Peyer's patch (tissue), 4 donors: ENCODE measurements around the gene ASPM. TPM values are rescaled to one million over a fixed set of nuclear protein-coding genes. Genes with fewer than 3 reads are reported as not detected.
"Not testable (repeated sequence)": the region's sequence is repeated elsewhere in the genome, so short reads cannot be mapped to it uniquely, and the experiment has no call there.

Experiments
- DNase-seq, 3 donors: peaks; one replicate each; pipeline ENCODE4 v3.0.0-alpha.2; 2017 to 2019
- H3K27ac ChIP-seq, 4 donors: fragments of 200-600 bp; sonication (generic); one replicate each; pipeline ENCODE4 v1.5.1; 2016 to 2019
- H3K27me3 ChIP-seq, 2 donors: fragments of 200-600 bp; sonication (generic); one replicate each; pipeline ENCODE4 v1.5.1; 2019
- H3K36me3 ChIP-seq, 3 donors: fragments of 200-600 bp; sonication (generic); one replicate each; pipeline ENCODE4 v1.5.1; 2016 to 2019
- H3K4me1 ChIP-seq, 4 donors: fragments of 200-600 bp; sonication (generic); one replicate each; pipeline ENCODE4 v1.5.1; 2016 to 2019
- H3K4me3 ChIP-seq, 4 donors: fragments of 200-600 bp; sonication (generic); 1 replicate in 3 of 4; 2 replicates in 1 of 4; pipeline ENCODE4 v1.5.1; 2016 to 2019; ENCODE audit warnings: mild to moderate bottlenecking in 1 of 4
- H3K9me3 ChIP-seq, 4 donors: fragments of 200-600 bp; sonication (generic); one replicate each; pipeline ENCODE4 v1.5.1; 2016 to 2019; ENCODE audit warnings: mild to moderate bottlenecking in 1 of 4
- POLR2A ChIP-seq, 2 donors: fragments of 450-650 bp; IDR thresholded peaks; one replicate each; pipeline ENCODE4 v1.5.1; 2017; ENCODE audit warnings: antibody characterized with exemption in 2 of 2, mild to moderate bottlenecking in 2 of 2, moderate library complexity in 2 of 2
- total RNA-seq, 4 donors: library from RNA; depleted of rRNA; stranded (reverse); fragments of >200 nt; gene quantifications; one replicate each; pipeline ENCODE4 v1.1.0, GENCODE V29; 2016
- TF ChIP-seq, protein P1 (sequence below), 6 experiments: fragments of 450-650 bp in 4 of 6; fragments of 200-600 bp in 2 of 6; sonication (generic) in 1 of 6; IDR thresholded peaks; one replicate each; pipeline ENCODE4 v1.5.1; 2017 to 2019; ENCODE audit warnings: antibody characterized with exemption in 6 of 6, mild to moderate bottlenecking in 3 of 6, moderate library complexity in 1 of 6

ASPM gene
- total RNA-seq, 4 donors from 2014 or later = 3.2 to 10.7 (median 4.3) TPM

DNA sequence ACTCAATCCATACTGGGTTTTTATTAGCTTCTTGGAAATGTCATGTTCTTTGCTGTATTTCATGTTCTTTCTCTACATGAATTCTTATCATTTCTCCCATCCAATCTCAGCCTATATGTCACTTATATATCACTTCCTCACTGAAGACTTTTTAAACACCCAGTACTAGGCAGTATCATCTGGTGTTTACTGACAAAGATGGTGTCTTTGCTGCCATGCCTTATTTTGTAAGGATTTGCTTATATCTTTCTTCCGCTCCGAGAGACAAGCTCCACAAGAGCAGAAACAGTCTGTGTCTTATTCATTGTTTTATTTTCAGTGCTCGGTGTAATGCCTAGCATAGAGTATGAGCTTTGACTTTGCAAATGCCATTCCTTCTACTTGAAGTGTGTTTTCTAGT, 109.6 kb downstream of the ASPM start:
- Histone ChIP-seq H3K4me1 (no peaks in the 10 kb centered on the region), H3K36me3 (no peaks in the 10 kb centered on the region), H3K27me3 (no peaks in the 10 kb centered on the region), H3K27ac (no peak overlapping the region), H3K9me3 (no peaks in the 10 kb centered on the region), H3K4me3 (no peak overlapping the region)
- TF ChIP-seq, protein P1, sequence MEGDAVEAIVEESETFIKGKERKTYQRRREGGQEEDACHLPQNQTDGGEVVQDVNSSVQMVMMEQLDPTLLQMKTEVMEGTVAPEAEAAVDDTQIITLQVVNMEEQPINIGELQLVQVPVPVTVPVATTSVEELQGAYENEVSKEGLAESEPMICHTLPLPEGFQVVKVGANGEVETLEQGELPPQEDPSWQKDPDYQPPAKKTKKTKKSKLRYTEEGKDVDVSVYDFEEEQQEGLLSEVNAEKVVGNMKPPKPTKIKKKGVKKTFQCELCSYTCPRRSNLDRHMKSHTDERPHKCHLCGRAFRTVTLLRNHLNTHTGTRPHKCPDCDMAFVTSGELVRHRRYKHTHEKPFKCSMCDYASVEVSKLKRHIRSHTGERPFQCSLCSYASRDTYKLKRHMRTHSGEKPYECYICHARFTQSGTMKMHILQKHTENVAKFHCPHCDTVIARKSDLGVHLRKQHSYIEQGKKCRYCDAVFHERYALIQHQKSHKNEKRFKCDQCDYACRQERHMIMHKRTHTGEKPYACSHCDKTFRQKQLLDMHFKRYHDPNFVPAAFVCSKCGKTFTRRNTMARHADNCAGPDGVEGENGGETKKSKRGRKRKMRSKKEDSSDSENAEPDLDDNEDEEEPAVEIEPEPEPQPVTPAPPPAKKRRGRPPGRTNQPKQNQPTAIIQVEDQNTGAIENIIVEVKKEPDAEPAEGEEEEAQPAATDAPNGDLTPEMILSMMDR (IDR thresholded peaks at IDR 0.05) = no peak
- no peak for TF ChIP-seq POLR2A (IDR thresholded peaks at IDR 0.05)
- DNase-seq = no peak

DNA sequence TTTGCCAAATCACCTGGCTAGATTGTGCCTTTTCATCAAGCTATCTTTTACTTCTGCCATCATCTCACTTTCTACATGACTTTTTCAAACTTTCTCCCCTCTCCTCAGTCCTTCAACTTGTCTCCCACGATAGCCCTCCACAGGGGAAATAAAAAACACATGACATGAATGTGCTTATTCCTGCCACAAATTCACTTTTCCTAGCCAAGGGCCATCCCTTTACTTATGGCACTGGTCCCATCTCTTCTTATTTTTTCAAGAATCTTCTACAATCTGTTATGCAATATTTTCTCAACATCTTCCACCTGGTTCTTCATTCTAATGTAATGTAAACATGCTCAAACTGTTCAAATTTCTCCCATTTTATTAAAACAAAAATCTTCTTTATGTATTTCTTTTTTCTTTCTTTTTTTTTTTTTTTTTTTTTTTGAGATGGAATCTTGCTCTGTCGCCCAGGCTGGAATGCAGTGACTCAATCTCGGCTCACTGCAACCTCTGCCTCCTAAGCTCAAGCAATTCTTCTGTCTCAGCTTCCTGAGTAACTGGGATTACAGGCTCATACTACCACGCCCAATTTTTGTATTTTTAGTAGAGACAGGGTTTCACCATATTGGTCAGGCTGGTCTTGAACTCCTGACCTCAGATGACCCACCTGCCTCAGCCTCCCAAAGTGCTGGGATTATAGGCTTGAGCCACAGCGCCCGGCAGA, 111.7 kb downstream of the ASPM start:
- not testable (repeated sequence) for H3K9me3 ChIP-seq, DNase-seq, H3K4me1 ChIP-seq, H3K36me3 ChIP-seq, H3K27ac ChIP-seq, H3K4me3 ChIP-seq, H3K27me3 ChIP-seq

Other genes starting within 250 kb of the ASPM start
- not detected for gene CFHR2, start 202.9 kb downstream of the ASPM start, total RNA-seq
- gene CFHR5, start 169.1 kb downstream of the ASPM start, total RNA-seq = not detected
- not detected for gene F13B, start 79.4 kb downstream of the ASPM start, total RNA-seq
- 10 to 100 TPM in 1 of 4 donors, 1 to 10 TPM in 3; 6.0 to 14.9 (median 6.3) TPM for gene ZBTB41, start 54.6 kb upstream of the ASPM start, total RNA-seq
- not detected for gene CRB1, start 121.6 kb upstream of the ASPM start, total RNA-seq